H1 (cell line): ENCODE results near the gene CLIP4. TPM values are rescaled to one million over a fixed set of nuclear protein-coding genes. Genes with fewer than 3 reads are reported as not detected.

Experiments
- CTCF ChIA-PET: fragments of 300-600 bp; sonication (Branson Sonifier 250); formaldehyde crosslinking; loops from one replicate; lab custom pipeline; 2021; ENCODE audit not compliant: partially characterized antibody; lab: Charles Lee
- POLR2A ChIA-PET: fragments of 300-600 bp; sonication (Branson Sonifier 250); formaldehyde crosslinking; loops from one replicate; lab custom pipeline; 2021; ENCODE audit warnings: inconsistent platforms; ENCODE audit not compliant: partially characterized antibody; lab: Charles Lee
- DNase-seq, 2 experiments: peaks; one replicate each; pipeline versions ENCODE4 v3.0.0 to v3.0.0-alpha.2; 2010 to 2022; ENCODE audit warnings: low spot score in 2 of 2, low read depth in 1 of 2, mixed read lengths in 1 of 2
- FAIRE-seq: peaks from 2 replicates; lab custom pipeline; 2011; peaks lifted over from hg19 to GRCh38; lab: Jason Lieb, UNC
- H2AFZ ChIP-seq: 2 replicates; pipeline ENCODE4 v1.8.1; 2012; ENCODE audit warnings: low read length, inconsistent platforms
- H2AK5ac ChIP-seq: 2 replicates; pipeline ENCODE4 v1.6.1; 2013; ENCODE audit warnings: low read depth, low read length
- H2BK120ac ChIP-seq: replicated peaks from 2 replicates; pipeline ENCODE3; 2013; ENCODE audit warnings: low read depth, low read length, inconsistent platforms
- H2BK12ac ChIP-seq: 2 replicates; pipeline ENCODE4 v1.6.1; 2013; ENCODE audit warnings: low read depth, low read length
- H2BK15ac ChIP-seq: 2 replicates; pipeline ENCODE4 v1.6.1; 2013; ENCODE audit warnings: low read length
- H2BK20ac ChIP-seq: 2 replicates; pipeline ENCODE4 v1.6.1; 2013; ENCODE audit warnings: low read length
- H2BK5ac ChIP-seq: 2 replicates; pipeline ENCODE4 v1.6.1; 2013; ENCODE audit warnings: low read depth, low read length
- H3K14ac ChIP-seq: 2 replicates; pipeline ENCODE4 v1.6.1; 2013; ENCODE audit warnings: inconsistent platforms; ENCODE audit not compliant: insufficient read length
- H3K18ac ChIP-seq: 2 replicates; pipeline ENCODE4 v1.6.1; 2013; ENCODE audit warnings: low read length; ENCODE audit errors: extremely low read depth
- H3K23ac ChIP-seq: 2 replicates; pipeline ENCODE4 v1.6.1; 2013; ENCODE audit warnings: inconsistent platforms; ENCODE audit not compliant: insufficient read length
- H3K23me2 ChIP-seq: 2 replicates; pipeline ENCODE4 v1.6.1; 2013; ENCODE audit warnings: low read depth, low read length
- H3K27ac ChIP-seq: 2 replicates; pipeline ENCODE4 v1.6.1; 2011; ENCODE audit warnings: low read depth, low read length, inconsistent platforms
- H3K27me3 ChIP-seq, 4 experiments: replicated peaks in 1 of 4; 1 replicate in 1 of 4; 2 replicates in 3 of 4; pipeline versions ENCODE4 v1.6.1 to v1.8.1; 2011 to 2013; ENCODE audit warnings: low read length in 3 of 4, mild to moderate bottlenecking in 3 of 4, inconsistent platforms in 2 of 4, mixed read lengths in 2 of 4, moderate library complexity in 1 of 4; ENCODE audit not compliant: control insufficient read depth in 3 of 4, insufficient read depth in 3 of 4; ENCODE audit errors: extremely low read depth in 1 of 4
- H3K36me3 ChIP-seq, 4 experiments: 2 replicates each; pipeline versions ENCODE4 v1.6.1 to v1.8.1; 2011 to 2013; ENCODE audit warnings: mild to moderate bottlenecking in 4 of 4, low read length in 3 of 4, moderate library complexity in 2 of 4, control low read depth in 1 of 4, inconsistent platforms in 1 of 4; ENCODE audit not compliant: insufficient read depth in 4 of 4, control insufficient read depth in 2 of 4
- H3K4ac ChIP-seq: replicated peaks from 2 replicates; pipeline ENCODE3; 2013; ENCODE audit warnings: low read length, low read depth, mixed read lengths, inconsistent platforms; ENCODE audit not compliant: insufficient read length
- H3K4me1 ChIP-seq, 4 experiments: replicated peaks in 1 of 4; 1 replicate in 1 of 4; 2 replicates in 3 of 4; pipeline versions ENCODE4 v1.6.1 to v1.8.1; 2011 to 2013; ENCODE audit warnings: low read length in 3 of 4, inconsistent platforms in 2 of 4, mixed read lengths in 1 of 4; ENCODE audit not compliant: insufficient read depth in 4 of 4, control insufficient read depth in 3 of 4
- H3K4me2 ChIP-seq, 2 experiments: 2 replicates each; pipeline versions ENCODE4 v1.6.1 to v1.8.1; 2011 to 2013; ENCODE audit warnings: low read depth in 2 of 2, low read length in 2 of 2, control low read depth in 1 of 2, inconsistent platforms in 1 of 2, mild to moderate bottlenecking in 1 of 2; ENCODE audit not compliant: insufficient read depth in 1 of 2
- H3K4me3 ChIP-seq, 4 experiments: fragments of 200-600, 300-600 bp in 1 of 4; sonication (generic), shearing (Covaris generic), sonication (Bioruptor Twin) in 1 of 4; 2 replicates each; pipeline versions ENCODE4 v1.5.1 to v1.8.1; 2011 to 2016; ENCODE audit warnings: low read length in 4 of 4, low read depth in 3 of 4, control low read depth in 2 of 4, inconsistent platforms in 2 of 4, mild to moderate bottlenecking in 2 of 4, mixed read lengths in 1 of 4, moderate library complexity in 1 of 4; ENCODE audit not compliant: insufficient read depth in 2 of 4; ENCODE audit errors: extremely low read depth in 1 of 4
- H3K56ac ChIP-seq: replicated peaks from 2 replicates; pipeline ENCODE3; 2013; ENCODE audit warnings: low read depth, mild to moderate bottlenecking, mixed read lengths, low read length, inconsistent platforms; ENCODE audit not compliant: insufficient read length
- H3K79me1 ChIP-seq: 2 replicates; pipeline ENCODE4 v1.6.1; 2013; ENCODE audit warnings: low read depth, low read length, control low read depth
- H3K79me2 ChIP-seq, 2 experiments: 2 replicates each; pipeline versions ENCODE4 v1.6.1 to v1.8.1; 2012 to 2013; ENCODE audit warnings: low read length in 2 of 2, mild to moderate bottlenecking in 2 of 2, inconsistent platforms in 1 of 2; ENCODE audit not compliant: insufficient read depth in 2 of 2, control insufficient read depth in 1 of 2
- H3K9ac ChIP-seq, 4 experiments: replicated peaks in 1 of 4; 1 replicate in 1 of 4; 2 replicates in 3 of 4; pipeline versions ENCODE4 v1.6.1 to v1.8.1; 2011 to 2013; ENCODE audit warnings: low read depth in 3 of 4, low read length in 3 of 4, control low read depth in 2 of 4, mild to moderate bottlenecking in 2 of 4, moderate library complexity in 2 of 4, inconsistent platforms in 1 of 4; ENCODE audit errors: extremely low read depth in 1 of 4
- H3K9me3 ChIP-seq, 2 experiments: 2 replicates each; pipeline versions ENCODE4 v1.6.1 to v1.8.1; 2012 to 2013; ENCODE audit warnings: mild to moderate bottlenecking in 2 of 2, moderate library complexity in 2 of 2, control low read depth in 1 of 2, inconsistent platforms in 1 of 2, low read depth in 1 of 2, low read length in 1 of 2, mixed read lengths in 1 of 2; ENCODE audit not compliant: insufficient read depth in 2 of 2
- H4K20me1 ChIP-seq, 2 experiments: replicated peaks in 1 of 2; 2 replicates each; pipeline versions ENCODE3 to v1.8.1; 2011 to 2013; ENCODE audit warnings: inconsistent platforms in 2 of 2, low read length in 2 of 2, mild to moderate bottlenecking in 1 of 2; ENCODE audit not compliant: insufficient read depth in 2 of 2, control insufficient read depth in 1 of 2
- H4K5ac ChIP-seq: 2 replicates; pipeline ENCODE4 v1.6.1; 2013; ENCODE audit warnings: low read length, low read depth, mixed read lengths, inconsistent platforms; ENCODE audit not compliant: insufficient read length
- H4K8ac ChIP-seq: 2 replicates; pipeline ENCODE4 v1.8.0; 2013; ENCODE audit warnings: mild to moderate bottlenecking, moderate library complexity, low read length, inconsistent platforms; ENCODE audit not compliant: insufficient read depth; ENCODE audit errors: extremely low read depth
- H4K91ac ChIP-seq: replicated peaks from 2 replicates; pipeline ENCODE3; 2013; ENCODE audit warnings: low read length, mixed read lengths, inconsistent platforms; ENCODE audit not compliant: insufficient read length
- CHD1 ChIP-seq: IDR thresholded peaks from 2 replicates; pipeline ENCODE4 v1.6.1; 2012; ENCODE audit warnings: low read depth, low read length, improper control_type of control experiment
- RAD21 ChIP-seq, 2 experiments: IDR thresholded peaks in 1 of 2; conservative IDR thresholded peaks in 1 of 2; 2 replicates each; pipeline ENCODE4 v1.6.1; 2011; ENCODE audit warnings: low read depth in 2 of 2, low read length in 2 of 2, improper control_type of control experiment in 1 of 2, inconsistent platforms in 1 of 2, mild to moderate bottlenecking in 1 of 2, moderate library complexity in 1 of 2
- RXRA ChIP-seq: IDR thresholded peaks from 2 replicates; pipeline ENCODE4 v1.6.1; 2011; ENCODE audit warnings: low read depth, mild to moderate bottlenecking, low read length, moderate library complexity; ENCODE audit not compliant: insufficient read depth
- SAP30 ChIP-seq: fragments of 300-600 bp; sonication (generic); IDR thresholded peaks from 2 replicates; pipeline ENCODE4 v1.7.1; 2012; ENCODE audit warnings: low read length, moderate library complexity, mild to moderate bottlenecking, inconsistent platforms; ENCODE audit not compliant: insufficient read depth, insufficient replicate concordance
- SIRT6 ChIP-seq: IDR thresholded peaks from one replicate; pipeline ENCODE4 v1.7.1; 2012; ENCODE audit warnings: low read length, inconsistent platforms
- TAF1 ChIP-seq: IDR thresholded peaks from 2 replicates; pipeline ENCODE4 v1.6.1; 2011; ENCODE audit warnings: mild to moderate bottlenecking, low read depth, low read length
- WGBS, 2 experiments: shearing (Covaris generic) in 1 of 2; methylation state at CpG; one replicate each; pipeline versions ENCODE4 v1.1.6 to v1.1.7; 2013 to 2015; ENCODE audit warnings: low lambda C conversion rate in 2 of 2, mixed read lengths in 2 of 2, inconsistent platforms in 1 of 2, low coverage in 1 of 2, missing lambda C conversion rate in 1 of 2; ENCODE audit not compliant: insufficient replicate concordance in 2 of 2, insufficient coverage in 1 of 2, insufficient read length in 1 of 2; ENCODE audit errors: extremely low coverage in 1 of 2, missing lambda C conversion rate in 1 of 2; 5-methylcytosine and 5-hydroxymethylcytosine counted together
- polyA plus RNA-seq, 7 experiments: library from polyadenylated mRNA; depleted of rRNA in 3 of 7; stranded (reverse) in 5 of 7; unstranded in 2 of 7; fragments of >200 nt in 5 of 7; fragments of 200-250 nt in 2 of 7; gene quantifications; 1 replicate in 5 of 7; 2 replicates in 1 of 7; 4 replicates in 1 of 7; pipeline versions ENCODE4 v1.2.1 to v1.2.3, GENCODE V29; 2011 to 2013; ENCODE audit warnings: missing spikeins in 2 of 7, mixed read lengths in 2 of 7
- total RNA-seq: library from RNA; stranded (reverse); fragmentation: NEBNext Ultra II Directional; extraction: Animal tissue kit (Norgen Biotek cat#: 25700); gene quantifications from 2 replicates; pipeline ENCODE4 v1.2.1, GENCODE V29; 2021
- TF ChIP-seq, protein P1 (sequence below): IDR thresholded peaks from 2 replicates; pipeline ENCODE4 v1.6.1; 2011; ENCODE audit warnings: low read depth, mild to moderate bottlenecking, low read length; ENCODE audit not compliant: insufficient read depth
- TF ChIP-seq, protein P2 (sequence below): IDR thresholded peaks from 2 replicates; pipeline ENCODE4 v1.6.1; 2012; ENCODE audit warnings: inconsistent platforms

Gene CLIP4
- total and polyA plus RNA-seq, 2 of the 8 experiments (the other 6 are each of a cell fraction or from before 2014, with no cell fraction given): 0.08 to 0.09 TPM

DNA sequence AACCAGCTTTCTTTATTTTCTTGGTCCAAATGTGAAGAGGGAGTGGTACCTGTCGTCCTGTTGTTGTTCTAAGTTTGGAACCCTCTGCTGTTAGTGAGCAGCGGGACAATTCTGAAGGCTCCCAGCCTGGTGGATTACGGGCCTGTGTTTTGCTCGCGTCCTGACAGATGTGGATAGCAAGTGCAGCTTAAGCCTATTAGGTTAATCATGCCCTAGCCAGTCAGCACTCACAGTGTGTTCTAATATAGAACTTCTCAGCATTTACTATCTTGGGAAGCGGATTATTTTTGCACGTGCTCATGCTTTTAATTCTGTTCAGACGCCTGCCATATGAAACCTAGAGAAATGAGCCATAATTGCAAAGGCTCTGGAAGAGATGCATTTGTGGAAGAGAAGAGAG is 40.8 kb upstream of the CLIP4 start, which contains the start of gene PCARE:
Gene PCARE, minus strand, starts transcription at position 113 of the 400 bp plus-strand sequence. CDS start 262 bp downstream, outside the sequence.
- no peak for FAIRE-seq

More for the DNA sequence above, 40.8 kb upstream of the CLIP4 start, which contains the start of gene PCARE:
- POLR2A ChIA-PET: no interaction called here
- H3K4me3 ChIP-seq: no peak within 1 kb of the TSS
- no peaks in the 10 kb centered on the region for H3K79me2 ChIP-seq
- H2BK5ac ChIP-seq: no peak within 1 kb of the TSS
- no peak within 1 kb of the TSS for H4K5ac ChIP-seq
- H2AK5ac ChIP-seq: no peak within 1 kb of the TSS
- no peak within 1 kb of the TSS for H2AFZ ChIP-seq
- H3K36me3 ChIP-seq: no peaks in the 10 kb centered on the region
- H2BK120ac ChIP-seq: no peak within 1 kb of the TSS
- no peaks in the 10 kb centered on the region for H3K23me2 ChIP-seq
- no peak within 1 kb of the TSS for H3K18ac ChIP-seq
- no peak within 1 kb of the TSS for H3K4ac ChIP-seq
- H2BK15ac ChIP-seq: no peak within 1 kb of the TSS
- no peak within 1 kb of the TSS for H3K9ac ChIP-seq
- WGBS, 2 experiments: 93% methylated on average over 8 of the region's 8 CpGs; no CpG with 5 or more reads in 1 of the 2 experiments
- no peak within 1 kb of the TSS for H3K4me2 ChIP-seq
- no peaks in the 10 kb centered on the region for H3K9me3 ChIP-seq
- H4K20me1 ChIP-seq: no peaks in the 10 kb centered on the region
- H4K91ac ChIP-seq: no peak within 1 kb of the TSS
- no peak within 1 kb of the TSS for H3K27ac ChIP-seq
- H2BK20ac ChIP-seq: no peak within 1 kb of the TSS
- H3K23ac ChIP-seq: no peak within 1 kb of the TSS
- no peak within 1 kb of the TSS for H4K8ac ChIP-seq
- no peaks in the 10 kb centered on the region for H3K4me1 ChIP-seq
- CTCF ChIA-PET: interaction anchor here (1.3 to 1.5 kb wide), 2 partner anchors 35 to 714 kb away, joined by 3 read pairs; no protein-coding TSS in a partner anchor
- H3K27me3 ChIP-seq: no peaks in the 10 kb centered on the region
- no peaks in the 10 kb centered on the region for H3K79me1 ChIP-seq
- H2BK12ac ChIP-seq: no peak within 1 kb of the TSS
- no peak within 1 kb of the TSS for H3K56ac ChIP-seq
- no peak for TF ChIP-seq CHD1
- no peak for TF ChIP-seq SIRT6
- TF ChIP-seq, protein P1, sequence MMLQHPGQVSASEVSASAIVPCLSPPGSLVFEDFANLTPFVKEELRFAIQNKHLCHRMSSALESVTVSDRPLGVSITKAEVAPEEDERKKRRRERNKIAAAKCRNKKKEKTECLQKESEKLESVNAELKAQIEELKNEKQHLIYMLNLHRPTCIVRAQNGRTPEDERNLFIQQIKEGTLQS: no peak
- TF ChIP-seq RXRA: no peak
- TF ChIP-seq RAD21 (IDR thresholded peaks at IDR 0.05 in 1 of 2, conservative IDR thresholded peaks at IDR 0.05 in 1 of 2; ENCODE audit: low read depth in 2 of 2, low read length in 2 of 2): no peak
- TF ChIP-seq, protein P2, sequence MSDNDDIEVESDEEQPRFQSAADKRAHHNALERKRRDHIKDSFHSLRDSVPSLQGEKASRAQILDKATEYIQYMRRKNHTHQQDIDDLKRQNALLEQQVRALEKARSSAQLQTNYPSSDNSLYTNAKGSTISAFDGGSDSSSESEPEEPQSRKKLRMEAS: no peak
- TF ChIP-seq TAF1: no peak
- TF ChIP-seq SAP30: no peak
- DNase-seq: no peak
- H3K14ac ChIP-seq: no peak within 1 kb of the TSS
